ENCODE data around the gene LPCAT1.
A peak's percentile ranks its signal among the peaks of the same experiment; 100 is the strongest.
"Not testable (repeated sequence)": the region's sequence is repeated elsewhere in the genome, so short reads cannot be mapped to it uniquely, and the experiment has no call there.

Gene LPCAT1

GRCh38 chr5:1540166-1540565 lies 16.4 kb upstream of the LPCAT1 start:
- DNase-seq: no peak

GRCh38 chr5:1539393-1540161 lies 15.8 kb upstream of the LPCAT1 start:
- not testable (repeated sequence) for DNase-seq

GRCh38 chr5:1538741-1539392 lies 15.1 kb upstream of the LPCAT1 start:
- no peak for DNase-seq

- DNase-seq: no peak
Observed at GRCh38 chr5:1538276-1538675, 14.5 kb upstream of the LPCAT1 start.

GRCh38 chr5:1537603-1538154 lies 13.9 kb upstream of the LPCAT1 start:
- DNase-seq: no peak

GRCh38 chr5:1536871-1537602 lies 13.3 kb upstream of the LPCAT1 start:
- DNase-seq: no peak

DNA sequence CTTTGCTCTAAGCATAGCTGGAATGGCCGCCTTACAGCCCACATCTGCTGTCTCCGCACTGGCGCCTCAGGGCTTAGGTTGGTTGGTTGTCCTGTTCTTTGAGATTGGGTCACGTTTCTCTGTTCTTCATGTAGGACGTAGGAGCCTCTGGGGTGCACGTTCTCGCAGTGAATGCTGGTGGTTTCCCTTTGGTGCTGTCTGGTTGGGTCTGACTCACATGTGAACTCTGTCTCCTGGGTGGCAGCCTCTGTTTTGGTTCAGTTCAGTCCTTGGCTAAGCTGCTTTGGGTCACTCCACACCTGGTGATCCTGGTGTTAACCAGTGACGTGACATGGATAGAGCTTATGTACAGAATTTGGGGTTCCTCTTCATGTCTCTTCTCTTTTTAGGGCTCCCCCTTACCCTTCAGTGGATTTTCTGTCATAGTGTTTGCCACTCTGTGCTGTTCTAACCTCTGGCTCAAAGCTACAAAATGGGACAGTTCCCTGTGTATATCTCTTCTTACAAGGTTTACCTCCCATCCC lies 12.6 kb upstream of the LPCAT1 start:
- peak; percentile 84 for DNase-seq

DNA sequence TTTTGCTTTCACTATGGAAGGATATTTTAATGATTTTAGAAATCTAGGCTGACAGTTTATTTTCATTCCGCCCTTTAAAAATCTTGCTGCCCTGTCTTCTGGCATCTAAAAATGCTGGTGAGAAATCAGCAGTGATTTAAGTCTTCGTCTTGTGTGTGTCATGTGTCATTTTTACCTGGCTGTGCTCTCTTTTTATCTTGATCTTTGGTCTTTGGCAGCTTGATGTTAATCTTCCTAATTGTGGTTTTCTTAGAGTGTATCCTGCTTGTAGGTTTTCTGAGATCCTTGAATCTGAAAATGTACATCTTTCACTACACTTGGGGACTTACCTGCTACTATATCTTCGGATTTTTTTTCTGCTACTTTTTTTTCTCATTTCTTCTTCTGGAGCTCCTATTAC lies 11.9 kb upstream of the LPCAT1 start:
- no peak for DNase-seq

DNA sequence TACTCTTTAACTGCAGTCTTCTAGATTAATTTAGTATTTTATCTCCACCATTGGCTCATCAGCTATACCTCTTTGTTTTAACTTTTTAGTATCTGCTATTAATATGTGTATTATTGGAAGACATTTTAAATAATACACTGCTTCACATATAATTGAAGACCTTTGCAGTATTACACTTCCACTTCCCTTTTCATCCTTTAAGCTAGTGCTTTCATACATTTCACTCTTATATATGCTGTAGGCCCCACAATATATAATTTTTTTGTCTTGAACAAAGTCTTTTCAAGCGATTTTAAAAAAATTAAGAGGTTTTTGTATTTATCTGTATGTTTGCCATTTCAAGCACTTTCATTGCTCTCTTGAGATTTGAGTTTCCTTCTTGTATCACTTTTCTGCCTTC lies 8.6 kb upstream of the LPCAT1 start:
- no peak for DNase-seq

GRCh38 chr5:1529498-1529897 lies 5.7 kb upstream of the LPCAT1 start:
- no peak for DNase-seq

- no peak for DNase-seq
Observed at GRCh38 chr5:1527533-1528205, 3.9 kb upstream of the LPCAT1 start.

DNA sequence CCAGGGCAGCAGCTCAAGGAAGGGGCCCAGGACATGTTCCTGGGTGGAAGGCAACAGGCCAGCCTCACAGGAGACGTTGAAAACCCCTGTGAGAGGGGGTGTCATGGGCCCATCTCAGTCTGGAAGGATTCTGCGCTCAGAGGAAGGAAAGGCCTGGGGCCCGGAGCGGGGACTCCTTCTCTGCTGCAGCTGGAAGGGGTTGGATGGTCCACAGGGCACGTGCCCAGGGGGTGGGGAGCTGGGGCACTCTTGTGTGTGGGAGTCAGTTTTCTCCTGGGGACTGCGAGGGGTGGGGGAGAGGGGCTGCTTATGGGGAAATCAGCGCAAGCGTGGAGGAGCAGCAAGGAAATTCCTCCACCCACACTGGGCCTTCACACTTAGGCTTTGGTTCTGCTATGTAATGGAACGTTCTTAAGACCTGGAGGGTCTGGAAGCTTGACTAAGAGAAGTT lies 2.9 kb upstream of the LPCAT1 start:
- no peak for DNase-seq

DNA sequence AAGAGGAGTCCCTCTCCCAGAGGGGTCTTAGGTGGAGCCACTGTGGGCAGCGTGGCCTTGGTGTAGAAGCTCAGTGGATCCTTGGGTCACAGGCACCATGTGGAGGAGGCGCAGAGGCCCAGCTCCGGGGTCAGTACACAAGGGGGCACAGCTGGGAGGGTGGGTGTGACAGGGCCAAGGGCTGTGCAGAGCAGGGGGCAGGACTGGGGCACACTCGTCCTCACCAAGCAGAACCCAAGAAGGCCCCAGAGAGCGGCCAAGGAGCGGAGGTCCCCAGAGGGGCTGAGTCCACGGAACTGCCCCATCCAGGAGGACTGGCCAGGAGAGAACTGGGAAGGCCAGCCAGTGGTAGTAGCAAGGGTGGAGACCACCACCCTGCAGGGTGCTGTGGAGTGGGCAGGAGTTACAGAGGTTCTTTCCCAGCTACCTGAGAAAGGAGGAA lies 2.5 kb upstream of the LPCAT1 start:
- DNase-seq: no peak

DNA sequence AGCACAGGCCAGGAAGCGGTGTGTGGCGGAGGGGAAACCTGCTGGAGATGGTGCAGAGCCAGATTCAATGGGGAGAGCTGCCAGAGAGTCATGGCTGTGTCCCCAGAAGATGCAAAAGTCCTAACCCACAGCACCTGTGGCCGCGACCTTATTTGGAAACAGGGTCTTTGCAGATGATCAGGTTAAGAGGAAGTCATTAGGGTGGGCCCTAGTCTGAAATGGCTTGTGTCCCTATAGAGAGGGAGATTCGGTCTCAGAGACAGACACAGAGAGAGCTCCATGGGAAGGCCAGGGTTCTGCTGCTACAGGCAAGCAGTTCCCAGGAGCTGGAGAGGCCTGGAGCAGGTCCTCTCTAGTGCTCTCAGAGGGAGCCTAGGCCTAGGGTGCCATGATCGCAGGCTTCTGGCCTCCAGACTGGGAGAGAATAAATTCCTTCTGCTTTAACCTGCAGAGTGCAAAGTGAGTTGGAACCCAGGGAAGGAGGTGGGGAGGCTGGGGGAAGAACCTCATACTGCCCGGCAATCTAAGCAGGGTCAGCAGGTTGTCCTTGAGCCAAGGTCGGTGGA lies 1.9 kb upstream of the LPCAT1 start:
- DNase-seq: no peak

- DNase-seq: no peak
Observed at GRCh38 chr5:1524799-1525623, 1.3 kb upstream of the LPCAT1 start.

- DNase-seq: no peak
Observed at GRCh38 chr5:1524481-1524798, 680 bp upstream of the LPCAT1 start.

DNA sequence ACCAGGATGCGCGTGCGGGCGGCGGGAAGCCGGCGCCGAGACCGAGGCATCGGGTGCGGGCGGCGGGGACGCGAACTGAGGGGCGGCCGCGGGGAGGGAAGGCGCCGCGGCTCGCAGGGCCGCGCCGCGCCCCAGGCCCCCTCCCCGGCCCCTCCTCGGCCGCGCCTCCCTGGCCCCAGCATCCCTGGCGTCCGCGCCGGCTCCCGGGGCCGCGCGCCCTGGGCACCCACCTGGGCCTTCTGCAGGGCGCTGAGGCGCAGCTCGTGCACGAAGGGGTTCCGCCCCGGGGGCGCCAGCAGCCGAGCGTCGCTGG lies 324 bp downstream of the LPCAT1 start:
- no peak for DNase-seq

GRCh38 chr5:1522601-1523479 lies 920 bp downstream of the LPCAT1 start:
- no peak for DNase-seq

DNA sequence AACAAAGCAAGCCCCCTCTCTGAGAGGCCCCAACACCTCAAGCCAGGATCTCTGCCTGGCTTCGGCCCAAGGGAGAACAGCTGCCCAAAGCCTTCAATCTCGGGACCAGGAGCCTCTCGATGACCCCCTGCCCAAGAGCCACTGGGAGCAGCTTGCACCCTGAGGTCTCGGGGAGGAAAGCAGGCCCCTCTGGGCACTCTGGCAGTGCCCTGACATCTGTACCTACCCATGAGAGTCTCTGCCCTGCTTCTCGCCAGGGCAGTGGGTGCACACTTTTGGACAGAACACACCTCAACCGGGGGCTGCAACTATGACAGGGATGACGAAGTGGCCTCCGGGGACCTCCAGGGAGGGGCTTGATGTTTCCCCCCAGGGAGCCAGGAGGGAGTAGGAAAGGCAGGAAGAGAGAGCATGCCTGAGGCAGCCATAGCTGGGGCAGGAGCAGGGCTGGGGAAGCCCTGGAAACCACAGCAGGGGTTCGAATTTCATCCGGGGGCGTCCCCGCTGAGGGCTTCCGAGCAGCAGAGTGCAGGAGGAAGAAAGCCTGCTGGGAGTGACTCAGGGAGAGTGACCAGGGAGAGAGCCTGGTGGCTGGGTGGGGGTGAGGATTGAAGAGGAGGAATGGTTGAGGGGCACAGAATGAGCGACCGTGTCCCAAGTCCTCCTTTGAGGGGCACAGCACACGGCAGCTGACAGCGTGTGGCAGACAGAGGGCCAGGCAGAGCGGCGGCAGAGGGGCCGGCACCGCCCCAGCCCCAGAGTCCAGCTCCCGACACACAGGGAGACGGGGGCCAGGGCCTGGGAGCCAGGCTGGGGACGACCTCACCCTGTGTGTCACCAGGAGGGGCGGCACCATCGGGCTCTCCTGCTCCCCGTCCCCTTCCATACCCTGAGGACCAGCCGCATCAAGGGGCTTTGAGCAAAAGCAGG lies 1.8 kb downstream of the LPCAT1 start:
- DNase-seq: no peak
